ENCODE results near the gene RASSF7.

Gene RASSF7

DNA sequence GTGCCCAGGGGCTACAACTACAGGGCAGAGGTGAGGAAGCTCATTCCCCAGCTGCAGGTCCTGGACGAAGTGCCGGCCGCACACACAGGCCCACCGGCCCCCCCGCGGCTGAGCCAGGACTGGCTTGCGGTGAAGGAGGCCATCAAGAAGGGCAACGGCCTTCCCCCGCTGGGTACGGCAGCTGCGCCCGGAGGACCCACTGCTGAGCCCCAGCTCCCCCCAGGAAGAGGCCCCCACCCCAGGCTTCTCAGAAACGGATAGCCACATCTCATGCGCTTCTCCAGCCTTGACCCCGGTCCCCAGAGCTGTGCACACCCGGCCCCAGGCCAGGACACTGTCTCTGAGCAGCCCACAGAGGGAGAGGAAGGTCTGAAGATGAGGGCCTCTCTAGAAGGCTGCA, 9.6 kb upstream of the RASSF7 start:
- H3K4me1 ChIP-seq (ENCODE audit: control insufficient read depth, insufficient read depth, low read length), result no peaks in the 10 kb centered on the region
- no peaks in the 10 kb centered on the region for H3K9me3 ChIP-seq (ENCODE audit: control insufficient read depth, insufficient read depth, low read depth, low read length)
- POLR2A ChIA-PET, result interaction anchor here (1.0 kb wide), 1 partner anchor 11 kb away, joined by 3 read pairs; no protein-coding TSS in a partner anchor
- no peak overlapping the region for H3K27ac ChIP-seq (ENCODE audit: extremely low read depth, low read depth, low read length)
- CTCF ChIA-PET, result no interaction called here
- TF ChIP-seq ZNF658 (tag by site-specific recombination; IDR thresholded peaks at IDR 0.05), result no peak
- H3K36me3 ChIP-seq (ENCODE audit: control insufficient read depth in 2 of 2, insufficient read depth in 1 of 2, low read length in 2 of 2), result no peaks in the 10 kb centered on the region
- no peak overlapping the region for H3K4me3 ChIP-seq (ENCODE audit: low read depth, low read length)

DNA sequence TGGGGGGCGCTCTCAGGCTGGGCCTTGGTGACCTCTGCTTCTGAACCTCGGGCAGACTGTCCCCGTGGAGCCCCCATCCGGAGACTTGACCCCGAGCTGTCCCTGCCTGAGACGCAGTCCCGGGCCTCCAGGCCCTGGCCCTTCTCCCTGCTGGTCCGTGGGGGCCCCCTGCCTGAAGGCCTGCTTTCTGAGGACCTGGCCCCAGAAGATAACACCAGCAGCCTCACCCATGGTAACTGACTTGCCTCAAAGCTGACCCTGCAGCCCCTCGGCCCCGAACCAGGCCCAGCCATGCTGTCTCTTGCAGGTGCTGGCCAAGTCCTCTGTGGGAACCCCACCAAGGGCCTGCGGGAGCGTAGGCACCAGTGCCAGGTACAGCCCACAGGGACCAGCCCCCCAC, 9.2 kb upstream of the RASSF7 start:
- CTCF ChIA-PET, result no interaction called here
- no peak overlapping the region for H3K4me3 ChIP-seq (ENCODE audit: low read depth, low read length)
- H3K9me3 ChIP-seq (ENCODE audit: control insufficient read depth, insufficient read depth, low read depth, low read length), result no peaks in the 10 kb centered on the region
- TF ChIP-seq ZNF791 (tag by site-specific recombination; IDR thresholded peaks at IDR 0.05), result no peak
- no peak for TF ChIP-seq SP7 (tag by site-specific recombination; IDR thresholded peaks at IDR 0.05)
- TF ChIP-seq ZNF521 (tag by site-specific recombination; IDR thresholded peaks at IDR 0.05), result no peak
- no peak for TF ChIP-seq WT1 (tag by site-specific recombination; IDR thresholded peaks at IDR 0.05)
- TF ChIP-seq GLIS2 (tag by site-specific recombination; IDR thresholded peaks at IDR 0.05), result 0 out of 2 replicates have a peak, but pooled peaks have one; percentile 29
- no peak overlapping the region for H3K27ac ChIP-seq (ENCODE audit: extremely low read depth, low read depth, low read length)
- no peaks in the 10 kb centered on the region for H3K36me3 ChIP-seq (ENCODE audit: control insufficient read depth in 2 of 2, insufficient read depth in 1 of 2, low read length in 2 of 2)
- no peaks in the 10 kb centered on the region for H3K4me1 ChIP-seq (ENCODE audit: control insufficient read depth, insufficient read depth, low read length)
- POLR2A ChIA-PET, result interaction anchor here (0.6 to 1.0 kb wide), 2 partner anchors 9 to 10 kb away, joined by 3 to 5 read pairs; no protein-coding TSS in a partner anchor

DNA sequence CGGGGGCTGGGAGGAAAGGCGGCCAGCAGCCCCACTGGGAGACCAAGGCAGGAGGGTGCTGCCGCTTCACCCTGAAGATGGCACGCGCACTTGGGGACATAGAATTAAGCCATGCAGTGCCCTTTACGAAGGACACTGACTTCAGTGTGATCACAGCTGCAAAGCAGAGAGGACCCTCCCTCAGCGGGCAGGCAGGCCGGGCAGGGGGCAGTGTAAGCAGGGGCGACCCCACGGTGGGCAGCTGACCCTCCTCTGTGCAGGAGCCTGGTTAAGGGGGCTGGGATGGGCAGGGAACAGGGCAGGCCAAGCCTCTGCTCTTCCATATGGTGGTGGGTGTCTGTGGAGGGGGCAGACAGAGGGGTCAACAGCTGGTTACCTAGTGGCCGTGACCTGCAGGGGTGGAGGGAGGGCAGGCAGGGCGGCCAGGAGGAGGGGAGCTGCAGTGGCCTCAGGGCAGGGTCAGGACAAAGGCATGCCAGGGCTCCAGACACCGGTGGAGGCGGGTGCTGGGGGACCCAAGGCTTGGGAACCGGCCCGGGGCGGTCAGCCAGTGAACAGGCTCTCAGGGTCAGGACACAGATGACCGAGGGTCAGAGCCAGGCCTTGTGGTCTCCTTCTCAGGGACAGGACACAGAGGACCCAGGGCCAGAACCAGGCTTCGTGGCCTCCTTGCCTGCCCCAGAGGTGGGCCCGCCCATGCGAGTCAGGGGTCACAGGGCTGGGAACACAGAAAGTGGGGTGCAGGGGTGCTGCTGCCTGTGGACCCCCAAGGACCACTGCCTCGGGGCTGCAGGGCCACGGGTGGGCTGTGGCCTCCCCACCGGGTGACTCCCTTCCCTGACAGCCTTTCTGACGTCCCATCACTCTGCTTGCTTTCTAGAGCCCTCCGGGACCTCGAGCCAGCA, 7.4 kb upstream of the RASSF7 start:
- no peaks in the 10 kb centered on the region for H3K36me3 ChIP-seq (ENCODE audit: control insufficient read depth in 2 of 2, insufficient read depth in 1 of 2, low read length in 2 of 2)
- ChIA-PET CTCF (interaction anchor here (0.5 to 2.8 kb wide), 6 partner anchors 9 to 313 kb away, joined by 3 to 11 read pairs (median 4); no protein-coding TSS in a partner anchor), POLR2A (interaction anchor here (0.5 to 0.8 kb wide), 3 partner anchors 10 to 60 kb away, joined by 3 to 5 read pairs (median 3); no protein-coding TSS in a partner anchor)
- TF ChIP-seq ZNF138 (tag by site-specific recombination; IDR thresholded peaks at IDR 0.05; ENCODE audit: borderline replicate concordance) (no peak), TCF7L2 (IDR thresholded peaks at IDR 0.05; ENCODE audit: borderline replicate concordance, low read depth, low read length) (no peak), ZNF785 (tag by site-specific recombination; IDR thresholded peaks at IDR 0.05) (no peak), ZNF629 (tag by site-specific recombination; IDR thresholded peaks at IDR 0.05) (no peak), ZNF473 (tag by site-specific recombination; IDR thresholded peaks at IDR 0.05) (no peak), SP3 (tag by site-specific recombination; IDR thresholded peaks at IDR 0.05) (no peak), ZNF624 (tag by site-specific recombination; IDR thresholded peaks at IDR 0.05) (no peak), HOXD13 (CRISPR knock-in tag; IDR thresholded peaks at IDR 0.05; ENCODE audit: borderline replicate concordance) (no peak), BCL11B (tag by site-specific recombination; IDR thresholded peaks at IDR 0.05; ENCODE audit: low read depth) (peak; percentile 35; the same call in 1 of the 2 replicates), ZNF239 (tag by site-specific recombination; IDR thresholded peaks at IDR 0.05) (no peak)
- TF ChIP-seq, protein P1, sequence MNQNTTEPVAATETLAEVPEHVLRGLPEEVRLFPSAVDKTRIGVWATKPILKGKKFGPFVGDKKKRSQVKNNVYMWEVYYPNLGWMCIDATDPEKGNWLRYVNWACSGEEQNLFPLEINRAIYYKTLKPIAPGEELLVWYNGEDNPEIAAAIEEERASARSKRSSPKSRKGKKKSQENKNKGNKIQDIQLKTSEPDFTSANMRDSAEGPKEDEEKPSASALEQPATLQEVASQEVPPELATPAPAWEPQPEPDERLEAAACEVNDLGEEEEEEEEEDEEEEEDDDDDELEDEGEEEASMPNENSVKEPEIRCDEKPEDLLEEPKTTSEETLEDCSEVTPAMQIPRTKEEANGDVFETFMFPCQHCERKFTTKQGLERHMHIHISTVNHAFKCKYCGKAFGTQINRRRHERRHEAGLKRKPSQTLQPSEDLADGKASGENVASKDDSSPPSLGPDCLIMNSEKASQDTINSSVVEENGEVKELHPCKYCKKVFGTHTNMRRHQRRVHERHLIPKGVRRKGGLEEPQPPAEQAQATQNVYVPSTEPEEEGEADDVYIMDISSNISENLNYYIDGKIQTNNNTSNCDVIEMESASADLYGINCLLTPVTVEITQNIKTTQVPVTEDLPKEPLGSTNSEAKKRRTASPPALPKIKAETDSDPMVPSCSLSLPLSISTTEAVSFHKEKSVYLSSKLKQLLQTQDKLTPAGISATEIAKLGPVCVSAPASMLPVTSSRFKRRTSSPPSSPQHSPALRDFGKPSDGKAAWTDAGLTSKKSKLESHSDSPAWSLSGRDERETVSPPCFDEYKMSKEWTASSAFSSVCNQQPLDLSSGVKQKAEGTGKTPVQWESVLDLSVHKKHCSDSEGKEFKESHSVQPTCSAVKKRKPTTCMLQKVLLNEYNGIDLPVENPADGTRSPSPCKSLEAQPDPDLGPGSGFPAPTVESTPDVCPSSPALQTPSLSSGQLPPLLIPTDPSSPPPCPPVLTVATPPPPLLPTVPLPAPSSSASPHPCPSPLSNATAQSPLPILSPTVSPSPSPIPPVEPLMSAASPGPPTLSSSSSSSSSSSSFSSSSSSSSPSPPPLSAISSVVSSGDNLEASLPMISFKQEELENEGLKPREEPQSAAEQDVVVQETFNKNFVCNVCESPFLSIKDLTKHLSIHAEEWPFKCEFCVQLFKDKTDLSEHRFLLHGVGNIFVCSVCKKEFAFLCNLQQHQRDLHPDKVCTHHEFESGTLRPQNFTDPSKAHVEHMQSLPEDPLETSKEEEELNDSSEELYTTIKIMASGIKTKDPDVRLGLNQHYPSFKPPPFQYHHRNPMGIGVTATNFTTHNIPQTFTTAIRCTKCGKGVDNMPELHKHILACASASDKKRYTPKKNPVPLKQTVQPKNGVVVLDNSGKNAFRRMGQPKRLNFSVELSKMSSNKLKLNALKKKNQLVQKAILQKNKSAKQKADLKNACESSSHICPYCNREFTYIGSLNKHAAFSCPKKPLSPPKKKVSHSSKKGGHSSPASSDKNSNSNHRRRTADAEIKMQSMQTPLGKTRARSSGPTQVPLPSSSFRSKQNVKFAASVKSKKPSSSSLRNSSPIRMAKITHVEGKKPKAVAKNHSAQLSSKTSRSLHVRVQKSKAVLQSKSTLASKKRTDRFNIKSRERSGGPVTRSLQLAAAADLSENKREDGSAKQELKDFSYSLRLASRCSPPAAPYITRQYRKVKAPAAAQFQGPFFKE (tag by site-specific recombination; IDR thresholded peaks at IDR 0.05; ENCODE audit: borderline replicate concordance), result no peak
- TF ChIP-seq, protein P2, sequence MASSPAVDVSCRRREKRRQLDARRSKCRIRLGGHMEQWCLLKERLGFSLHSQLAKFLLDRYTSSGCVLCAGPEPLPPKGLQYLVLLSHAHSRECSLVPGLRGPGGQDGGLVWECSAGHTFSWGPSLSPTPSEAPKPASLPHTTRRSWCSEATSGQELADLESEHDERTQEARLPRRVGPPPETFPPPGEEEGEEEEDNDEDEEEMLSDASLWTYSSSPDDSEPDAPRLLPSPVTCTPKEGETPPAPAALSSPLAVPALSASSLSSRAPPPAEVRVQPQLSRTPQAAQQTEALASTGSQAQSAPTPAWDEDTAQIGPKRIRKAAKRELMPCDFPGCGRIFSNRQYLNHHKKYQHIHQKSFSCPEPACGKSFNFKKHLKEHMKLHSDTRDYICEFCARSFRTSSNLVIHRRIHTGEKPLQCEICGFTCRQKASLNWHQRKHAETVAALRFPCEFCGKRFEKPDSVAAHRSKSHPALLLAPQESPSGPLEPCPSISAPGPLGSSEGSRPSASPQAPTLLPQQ (tag by site-specific recombination; IDR thresholded peaks at IDR 0.05), result 0 out of 2 replicates have a peak, but pooled peaks have one; percentile 50
- TF ChIP-seq, protein P3, sequence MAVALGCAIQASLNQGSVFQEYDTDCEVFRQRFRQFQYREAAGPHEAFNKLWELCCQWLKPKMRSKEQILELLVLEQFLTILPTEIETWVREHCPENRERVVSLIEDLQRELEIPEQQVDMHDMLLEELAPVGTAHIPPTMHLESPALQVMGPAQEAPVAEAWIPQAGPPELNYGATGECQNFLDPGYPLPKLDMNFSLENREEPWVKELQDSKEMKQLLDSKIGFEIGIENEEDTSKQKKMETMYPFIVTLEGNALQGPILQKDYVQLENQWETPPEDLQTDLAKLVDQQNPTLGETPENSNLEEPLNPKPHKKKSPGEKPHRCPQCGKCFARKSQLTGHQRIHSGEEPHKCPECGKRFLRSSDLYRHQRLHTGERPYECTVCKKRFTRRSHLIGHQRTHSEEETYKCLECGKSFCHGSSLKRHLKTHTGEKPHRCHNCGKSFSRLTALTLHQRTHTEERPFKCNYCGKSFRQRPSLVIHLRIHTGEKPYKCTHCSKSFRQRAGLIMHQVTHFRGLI (tag by site-specific recombination; IDR thresholded peaks at IDR 0.05), result no peak
- TF ChIP-seq, protein P4, sequence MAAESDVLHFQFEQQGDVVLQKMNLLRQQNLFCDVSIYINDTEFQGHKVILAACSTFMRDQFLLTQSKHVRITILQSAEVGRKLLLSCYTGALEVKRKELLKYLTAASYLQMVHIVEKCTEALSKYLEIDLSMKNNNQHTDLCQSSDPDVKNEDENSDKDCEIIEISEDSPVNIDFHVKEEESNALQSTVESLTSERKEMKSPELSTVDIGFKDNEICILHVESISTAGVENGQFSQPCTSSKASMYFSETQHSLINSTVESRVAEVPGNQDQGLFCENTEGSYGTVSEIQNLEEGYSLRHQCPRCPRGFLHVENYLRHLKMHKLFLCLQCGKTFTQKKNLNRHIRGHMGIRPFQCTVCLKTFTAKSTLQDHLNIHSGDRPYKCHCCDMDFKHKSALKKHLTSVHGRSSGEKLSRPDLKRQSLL (tag by site-specific recombination; IDR thresholded peaks at IDR 0.05), result 0 out of 2 replicates have a peak, but pooled peaks have one; percentile 39
- H3K9me3 ChIP-seq (ENCODE audit: control insufficient read depth, insufficient read depth, low read depth, low read length), result no peaks in the 10 kb centered on the region
- no peak overlapping the region for H3K4me3 ChIP-seq (ENCODE audit: low read depth, low read length)
- H3K27ac ChIP-seq (ENCODE audit: extremely low read depth, low read depth, low read length), result no peak overlapping the region
- H3K4me1 ChIP-seq (ENCODE audit: control insufficient read depth, insufficient read depth, low read length), result no peaks in the 10 kb centered on the region

Data from HEK293 (cell line).